T1000 (cell line): ENCODE data around the gene RFX7.
A peak's percentile ranks its signal among the peaks of the same experiment; 100 is the strongest.
"Not testable (repeated sequence)": the region's sequence is repeated elsewhere in the genome, so short reads cannot be mapped to it uniquely, and the experiment has no call there.

Experiments
- DNase-seq: peaks from one replicate; lab custom pipeline; 2025; ENCODE audit warnings: mixed read lengths; lab: John Stamatoyannopoulos, UW

Gene RFX7

DNA sequence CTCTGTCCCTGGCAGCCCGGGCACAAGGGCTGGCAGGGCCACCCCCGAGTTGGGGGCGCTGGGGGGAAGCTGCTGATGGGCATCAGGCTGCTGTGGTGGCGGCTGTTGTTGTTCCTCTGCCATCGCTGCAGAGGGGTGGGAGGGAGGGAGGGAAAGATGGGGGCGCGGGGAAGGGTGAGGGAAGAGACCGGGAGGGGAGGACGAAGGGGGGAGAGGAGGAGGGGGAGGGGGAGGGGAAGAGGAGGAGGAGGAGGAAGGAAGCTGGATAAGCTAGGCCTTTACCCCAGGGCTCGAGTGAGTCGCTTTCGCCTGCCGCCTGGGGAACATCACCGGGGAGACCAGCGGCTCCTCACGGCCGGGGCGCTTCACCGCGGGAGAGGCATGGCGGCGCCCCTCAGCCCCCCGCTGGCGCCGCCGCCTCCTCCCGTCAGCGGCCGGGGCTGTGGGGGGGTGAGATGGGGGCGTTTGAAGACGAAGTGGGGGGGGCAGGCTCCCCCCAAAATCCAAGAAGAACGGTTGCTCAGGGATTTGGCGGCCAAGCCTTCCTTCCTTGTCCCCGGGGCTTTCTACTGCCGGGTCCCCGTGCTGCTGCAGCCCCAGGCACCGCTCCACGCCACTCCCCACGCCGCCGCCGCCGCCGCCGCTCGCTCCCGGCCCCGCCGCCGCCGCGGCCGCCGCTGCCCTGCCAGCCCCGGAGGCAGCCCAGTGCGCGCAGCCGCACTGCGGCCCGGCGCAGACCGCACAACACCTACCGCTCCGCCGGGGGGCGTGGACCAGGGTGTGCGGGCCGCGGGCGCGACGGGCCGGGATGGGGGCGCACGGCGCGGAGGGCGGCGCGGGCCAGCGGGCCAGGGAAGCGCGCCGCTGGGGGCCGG, at the start of gene RFX7:
TSS of gene RFX7 (minus strand) at position 717 of the 875 bp plus-strand sequence. CDS start at position 123, 594 bp downstream.
- DNase-seq, result peak; percentile 50

GRCh38 chr15:56292546-56293316, 49.1 kb upstream of the RFX7 start:
- DNase-seq, result no peak

DNA sequence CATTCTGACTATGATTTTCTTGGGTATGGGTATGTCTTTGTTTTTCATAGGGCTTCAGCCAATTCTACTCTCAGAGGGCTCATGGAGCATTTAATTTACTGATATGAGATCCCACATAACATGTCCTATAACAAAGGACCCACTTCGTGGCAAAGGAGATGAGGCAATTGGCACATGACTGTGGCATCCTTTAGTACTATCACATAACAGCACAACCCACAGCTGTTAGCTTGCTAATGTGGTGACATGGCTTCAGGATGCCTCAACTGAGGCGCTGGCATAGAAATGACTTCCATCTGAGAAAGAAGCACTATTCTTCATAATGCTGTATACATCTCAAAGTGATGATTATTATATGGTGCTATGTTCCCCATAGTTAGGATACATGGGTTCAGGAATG, 48.1 kb upstream of the RFX7 start:
- no peak for DNase-seq

- no peak for DNase-seq
Measured at GRCh38 chr15:56286213-56286612, 42.5 kb upstream of the RFX7 start.

- DNase-seq, result no peak
Measured at GRCh38 chr15:56281145-56281544, 37.5 kb upstream of the RFX7 start.

DNA sequence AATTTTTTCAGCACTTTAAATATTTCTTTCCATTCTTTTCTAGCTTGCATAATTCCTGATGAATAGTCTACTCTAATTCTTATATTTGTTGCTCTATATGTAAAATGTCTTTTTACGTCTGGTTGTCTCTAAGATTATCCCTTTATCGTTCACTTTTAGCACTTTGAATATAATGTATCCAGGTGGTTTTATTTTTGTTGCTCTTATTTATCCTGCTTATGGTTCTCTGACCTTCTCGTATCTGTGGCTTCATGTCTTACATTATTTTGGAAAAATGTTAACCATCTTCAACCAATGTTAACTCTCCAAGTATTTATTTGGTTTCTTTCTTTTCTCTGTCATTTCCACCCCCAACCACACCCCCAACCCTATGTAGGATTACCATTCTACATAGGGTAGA, 30.0 kb upstream of the RFX7 start:
- DNase-seq, result no peak

- DNase-seq, result no peak
Measured at GRCh38 chr15:56272454-56272853, 28.8 kb upstream of the RFX7 start.

DNA sequence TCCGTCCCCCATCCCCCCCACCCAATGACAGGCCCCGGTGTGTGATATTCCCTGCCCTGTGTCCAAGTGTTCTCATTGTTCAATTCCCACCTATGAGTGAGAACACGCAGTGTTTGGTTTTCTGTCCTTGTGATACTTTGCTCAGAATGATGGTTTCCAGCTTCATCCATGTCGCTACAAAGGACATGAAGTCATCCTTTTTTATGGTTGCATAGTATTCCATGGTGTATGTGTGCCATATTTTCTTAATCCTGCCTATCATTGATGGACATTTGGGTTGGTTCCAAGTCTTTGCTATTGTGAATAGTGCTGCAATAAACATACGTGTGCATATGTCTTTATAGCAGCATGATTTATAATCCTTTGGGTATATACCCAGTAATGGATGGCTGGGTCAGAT, 22.8 kb upstream of the RFX7 start:
- not testable (repeated sequence) for DNase-seq

GRCh38 chr15:56261854-56262509, 18.3 kb upstream of the RFX7 start:
- DNase-seq, result no peak

- DNase-seq, result not testable (repeated sequence)
Measured at GRCh38 chr15:56257306-56257705, 13.6 kb upstream of the RFX7 start.

DNA sequence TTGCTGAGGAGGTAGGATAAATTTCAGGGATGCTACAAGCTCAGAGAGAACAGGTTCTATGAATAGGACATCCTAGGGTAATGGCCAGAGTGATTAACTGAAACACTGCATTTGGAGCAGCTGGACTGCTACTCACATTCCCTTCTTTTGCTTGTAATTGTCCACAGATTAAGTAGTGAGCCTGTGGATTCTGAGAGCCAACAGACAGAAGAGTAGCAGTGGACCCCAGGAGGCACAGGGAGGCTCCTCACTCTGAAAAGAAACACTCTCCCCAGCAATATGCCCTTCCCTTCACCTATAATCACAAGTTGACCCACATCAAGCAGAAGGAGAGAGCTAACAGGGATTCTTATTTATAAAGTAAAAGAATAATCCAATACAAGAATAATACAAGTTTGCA, 10.6 kb upstream of the RFX7 start:
- no peak for DNase-seq

GRCh38 chr15:56252386-56252785, 8.7 kb upstream of the RFX7 start:
- no peak for DNase-seq

- no peak for DNase-seq
Measured at GRCh38 chr15:56251315-56252095, 7.8 kb upstream of the RFX7 start.

DNA sequence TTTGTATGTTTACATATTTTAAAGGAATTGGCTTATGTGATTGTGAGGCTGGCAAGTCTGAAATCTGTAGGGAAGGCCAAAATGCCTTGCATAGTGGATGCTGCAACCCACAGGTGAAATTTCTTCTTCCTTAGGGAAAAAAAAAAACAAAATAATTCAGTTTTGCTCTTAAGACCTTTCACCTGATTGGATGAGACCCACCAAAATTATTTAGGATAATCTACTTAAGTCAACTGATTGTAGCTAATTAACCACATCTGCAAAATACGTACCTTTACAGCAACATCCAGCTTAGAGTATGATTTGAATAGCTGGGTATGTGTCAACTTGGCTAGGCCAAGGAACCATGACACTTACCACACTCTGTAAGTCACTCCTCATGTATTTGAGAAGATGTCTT, 6.9 kb upstream of the RFX7 start:
- DNase-seq, result no peak

- DNase-seq, result no peak
Measured at GRCh38 chr15:56249092-56249491, 5.4 kb upstream of the RFX7 start.

GRCh38 chr15:56248311-56248992, 4.8 kb upstream of the RFX7 start:
- DNase-seq, result no peak

DNA sequence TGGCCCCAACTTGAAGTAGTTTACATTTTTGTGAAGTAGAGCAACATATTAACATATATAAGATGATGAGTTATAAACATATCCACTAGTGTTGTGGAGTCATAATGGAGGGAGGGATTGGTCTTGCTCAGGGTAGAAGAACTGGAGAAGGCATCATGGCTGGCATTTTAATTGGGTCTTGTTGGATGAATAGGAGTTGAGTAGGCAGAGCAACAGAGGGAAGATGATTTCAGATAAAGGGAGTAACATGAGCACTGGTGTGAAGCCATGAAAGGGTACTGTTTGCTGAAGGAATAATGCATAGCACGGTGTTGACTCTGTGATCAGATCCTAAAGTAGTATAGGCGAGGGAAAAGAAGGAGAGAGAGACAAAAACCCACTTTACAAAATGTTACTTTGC, 3.6 kb upstream of the RFX7 start:
- DNase-seq, result no peak

- DNase-seq, result peak; percentile 83
Measured at GRCh38 chr15:56245871-56246814, 2.5 kb upstream of the RFX7 start.

GRCh38 chr15:56244811-56245576, 1.3 kb upstream of the RFX7 start:
- DNase-seq, result no peak
